IMR-90 (cell line): ENCODE data around the gene SNTA1. TPM values are rescaled to one million over a fixed set of nuclear protein-coding genes. Genes with fewer than 3 reads are reported as not detected.
"Not testable (repeated sequence)": the region's sequence is repeated elsewhere in the genome, so short reads cannot be mapped to it uniquely, and the experiment has no call there.

Source experiments
- ATAC-seq: fragments of 200-7000 bp; cut with Tn5 transposase; 2 replicates; pipeline ENCODE4 v1.9.1; 2020; ENCODE audit warnings: low read depth, mild to moderate bottlenecking, moderate library complexity
- BruUV-seq: library from RNA; stranded (reverse); fragments of 400-500 nt; replicated peaks from 2 replicates; lab custom pipeline; 2021; lab: Mats Ljungman, UMichigan
- CTCF ChIA-PET: fragments of 300-600 bp; formaldehyde crosslinking; extraction: SDS; loops from one replicate; lab custom pipeline; 2021; ENCODE audit warnings: antibody characterized with exemption; lab: Yijun Ruan, JAX
- POLR2A ChIA-PET: fragments of 300-600 bp; sonication (Branson Sonifier 250); formaldehyde crosslinking; loops from one replicate; lab custom pipeline; 2022; ENCODE audit warnings: antibody characterized with exemption; ENCODE audit not compliant: unreplicated experiment; lab: Charles Lee
- DNase-seq: peaks from one replicate; pipeline ENCODE4 v3.0.0; 2013
- H2AFZ ChIP-seq: replicated peaks from 2 replicates; pipeline ENCODE3; 2013; ENCODE audit warnings: low read length, mild to moderate bottlenecking; ENCODE audit not compliant: poor library complexity
- H2AK5ac ChIP-seq: 2 replicates; pipeline ENCODE4 v1.6.1; 2013; ENCODE audit warnings: low read depth, low read length, inconsistent platforms
- H2AK9ac ChIP-seq: replicated peaks from 2 replicates; pipeline ENCODE3; 2013; ENCODE audit warnings: mild to moderate bottlenecking, low read depth, low read length, moderate library complexity; ENCODE audit not compliant: poor library complexity
- H2BK120ac ChIP-seq: 2 replicates; pipeline ENCODE4 v1.6.1; 2013; ENCODE audit warnings: low read depth, low read length, inconsistent platforms
- H2BK15ac ChIP-seq: 3 replicates; pipeline ENCODE4 v1.6.1; 2013; ENCODE audit warnings: low read depth, low read length, inconsistent platforms
- H2BK20ac ChIP-seq: 2 replicates; pipeline ENCODE4 v1.6.1; 2013; ENCODE audit warnings: low read depth, mild to moderate bottlenecking, inconsistent platforms, low read length, moderate library complexity
- H2BK5ac ChIP-seq: 2 replicates; pipeline ENCODE4 v1.6.1; 2013; ENCODE audit warnings: mild to moderate bottlenecking, low read depth, low read length, inconsistent platforms; ENCODE audit not compliant: poor library complexity, severe bottlenecking
- H3K14ac ChIP-seq: replicated peaks from 2 replicates; pipeline ENCODE4 v1.6.1; 2013; ENCODE audit warnings: low read depth, low read length, inconsistent platforms
- H3K18ac ChIP-seq: 2 replicates; pipeline ENCODE4 v1.6.1; 2013; ENCODE audit warnings: low read depth, low read length, control low read depth
- H3K23ac ChIP-seq: 2 replicates; pipeline ENCODE4 v1.6.1; 2013; ENCODE audit warnings: low read depth, low read length, inconsistent platforms
- H3K27ac ChIP-seq: 2 replicates; pipeline ENCODE4 v1.5.1; 2013; ENCODE audit warnings: mild to moderate bottlenecking, control low read depth, low read length; ENCODE audit not compliant: insufficient read depth
- H3K27me3 ChIP-seq: 2 replicates; pipeline ENCODE4 v1.6.1; 2013; ENCODE audit warnings: low read length; ENCODE audit not compliant: control insufficient read depth, insufficient read depth
- H3K36me3 ChIP-seq: 2 replicates; pipeline ENCODE4 v1.6.1; 2013; ENCODE audit warnings: low read length, mixed read lengths; ENCODE audit not compliant: control insufficient read depth, insufficient read depth
- H3K4ac ChIP-seq: 2 replicates; pipeline ENCODE4 v1.6.1; 2013; ENCODE audit warnings: low read depth, low read length, inconsistent platforms
- H3K4me1 ChIP-seq: 2 replicates; pipeline ENCODE4 v1.6.1; 2013; ENCODE audit warnings: low read length, mixed read lengths; ENCODE audit not compliant: control insufficient read depth, insufficient read depth
- H3K4me2 ChIP-seq: 2 replicates; pipeline ENCODE4 v1.6.1; 2013; ENCODE audit warnings: low read depth, mild to moderate bottlenecking, control low read depth, low read length, moderate library complexity
- H3K4me3 ChIP-seq: 2 replicates; pipeline ENCODE4 v1.5.1; 2013; ENCODE audit warnings: low read depth, mild to moderate bottlenecking, control low read depth, low read length, moderate library complexity; ENCODE audit not compliant: insufficient read depth
- H3K56ac ChIP-seq: 2 replicates; pipeline ENCODE4 v1.6.1; 2013; ENCODE audit warnings: low read length, inconsistent platforms; ENCODE audit not compliant: insufficient read depth; ENCODE audit errors: extremely low read depth
- H3K79me1 ChIP-seq, 2 experiments: 2 replicates each; pipeline ENCODE4 v1.6.1; 2013; ENCODE audit warnings: low read length in 2 of 2, inconsistent platforms in 1 of 2, low read depth in 1 of 2
- H3K9ac ChIP-seq: 2 replicates; pipeline ENCODE4 v1.6.1; 2013; ENCODE audit warnings: low read depth, low read length, control low read depth
- H3K9me1 ChIP-seq: 2 replicates; pipeline ENCODE4 v1.6.1; 2013; ENCODE audit warnings: low read length, inconsistent platforms; ENCODE audit not compliant: insufficient read depth
- H3K9me3 ChIP-seq: 2 replicates; pipeline ENCODE4 v1.6.1; 2013; ENCODE audit warnings: low read length; ENCODE audit not compliant: control insufficient read depth, insufficient read depth
- H4K20me1 ChIP-seq: 2 replicates; pipeline ENCODE4 v1.6.1; 2013; ENCODE audit warnings: low read length, inconsistent platforms; ENCODE audit not compliant: insufficient read depth
- H4K5ac ChIP-seq: 2 replicates; pipeline ENCODE4 v1.6.1; 2013; ENCODE audit warnings: mild to moderate bottlenecking, low read depth, low read length, control low read depth
- H4K8ac ChIP-seq, 2 experiments: 2 replicates each; pipeline ENCODE4 v1.6.1; 2013; ENCODE audit warnings: low read depth in 2 of 2, low read length in 2 of 2, control low read depth in 1 of 2, inconsistent platforms in 1 of 2
- H4K91ac ChIP-seq: 2 replicates; pipeline ENCODE4 v1.6.1; 2013; ENCODE audit warnings: low read depth, low read length, inconsistent platforms; ENCODE audit not compliant: insufficient read depth
- WGBS, 2 experiments: methylation state at CpG; one replicate each; pipeline versions ENCODE4 v1.1.5 to v1.1.7; 2013; ENCODE audit warnings: missing lambda C conversion rate in 2 of 2; ENCODE audit not compliant: insufficient read length in 1 of 2; ENCODE audit errors: extremely low coverage in 2 of 2; 5-methylcytosine and 5-hydroxymethylcytosine counted together
- dilution Hi-C: fragments of 300-500 bp; cut with HindIII; formaldehyde crosslinking; loops from one replicate; pipeline ENCODE4 v1.14.3; 2018; ENCODE audit warnings: low sequenced_read_pairs; ENCODE audit not compliant: unreplicated experiment
- in situ Hi-C: fragments of 300-500 bp; cut with MboI; formaldehyde crosslinking; loops from 3 replicates; pipeline ENCODE4 v1.14.3; 2019; ENCODE audit warnings: low sequenced_read_pairs, inconsistent platforms, mixed read lengths
- intact Hi-C: fragments of 100-400 bp; cut with micrococcal nuclease; formaldehyde crosslinking; loops from 2 replicates; pipeline ENCODE4 v1.10.0; 2022
- polyA plus RNA-seq, 3 experiments: library from polyadenylated mRNA; depleted of rRNA; stranded (reverse); fragments of >200 nt; gene quantifications; 2 replicates each; pipeline ENCODE4 v1.2.3, GENCODE V29; 2012; ENCODE audit warnings: low replicate concordance in 1 of 3
- total RNA-seq: library from RNA; depleted of rRNA; stranded (reverse); fragments of >200 nt; gene quantifications from 2 replicates; pipeline ENCODE4 v1.2.3, GENCODE V29; 2012

SNTA1 gene
- total and polyA plus RNA-seq, 2 of the 4 experiments (the other 2 are of a cell fraction): 10.6 to 15.4 TPM

GRCh38 chr20:33464759-33465158 lies 21.2 kb upstream of the SNTA1 start:
- H3K79me1 ChIP-seq, H3K9ac ChIP-seq, H3K27me3 ChIP-seq, H3K36me3 ChIP-seq, H2AFZ ChIP-seq, H4K91ac ChIP-seq, H2AK5ac ChIP-seq, H4K20me1 ChIP-seq, ATAC-seq, H2BK15ac ChIP-seq, H3K18ac ChIP-seq, in situ Hi-C loops, H4K5ac ChIP-seq, H2BK5ac ChIP-seq, DNase-seq, H4K8ac ChIP-seq, H2BK20ac ChIP-seq, H3K23ac ChIP-seq, intact Hi-C loops, BruUV-seq, H3K4me3 ChIP-seq, H3K56ac ChIP-seq, H2BK120ac ChIP-seq, H2AK9ac ChIP-seq, POLR2A ChIA-PET, CTCF ChIA-PET, H3K4me2 ChIP-seq, H3K4me1 ChIP-seq, H3K14ac ChIP-seq, H3K4ac ChIP-seq, H3K9me1 ChIP-seq, H3K9me3 ChIP-seq, dilution Hi-C loops, H3K27ac ChIP-seq: not testable (repeated sequence)
- 94% methylated on average over 3 of the region's 8 CpGs; no CpG with 5 or more reads in 1 of the 2 experiments for WGBS, 2 experiments
